ENCODE measurements around the gene FNDC11.

Gene FNDC11

GRCh38 chr20:63592661-63593060 lies 38.7 kb downstream of the FNDC11 start:
- H3K4me3 ChIP-seq (ENCODE audit: low read depth, low read length) = no peak overlapping the region
- no peak for DNase-seq (ENCODE audit: low read depth)

GRCh38 chr20:63594043-63594561 lies 40.1 kb downstream of the FNDC11 start:
- DNase-seq (ENCODE audit: low read depth) = no peak
- H3K4me3 ChIP-seq (ENCODE audit: low read depth, low read length) = no peak overlapping the region
- no peak for TF ChIP-seq CTCF (IDR thresholded peaks at IDR 0.05; ENCODE audit: control insufficient read depth, extremely low read depth, insufficient read depth)

More at GRCh38 chr20:63592661-63593060, 38.7 kb downstream of the FNDC11 start:
- TF ChIP-seq CTCF (IDR thresholded peaks at IDR 0.05; ENCODE audit: control insufficient read depth, extremely low read depth, insufficient read depth) = no peak

- no peak for TF ChIP-seq CTCF (IDR thresholded peaks at IDR 0.05; ENCODE audit: control insufficient read depth, extremely low read depth, insufficient read depth)
- no peak overlapping the region for H3K4me3 ChIP-seq (ENCODE audit: low read depth, low read length)
- no peak for DNase-seq (ENCODE audit: low read depth)
Measured at GRCh38 chr20:63595416-63596127, 41.6 kb downstream of the FNDC11 start.

GRCh38 chr20:63596423-63596822 lies 42.5 kb downstream of the FNDC11 start:
- no peak for DNase-seq (ENCODE audit: low read depth)
- TF ChIP-seq CTCF (IDR thresholded peaks at IDR 0.05; ENCODE audit: control insufficient read depth, extremely low read depth, insufficient read depth) = no peak
- no peak overlapping the region for H3K4me3 ChIP-seq (ENCODE audit: low read depth, low read length)

GRCh38 chr20:63597651-63598478 lies 43.9 kb downstream of the FNDC11 start:
- H3K4me3 ChIP-seq (ENCODE audit: low read depth, low read length) = no peak overlapping the region
- DNase-seq (ENCODE audit: low read depth) = no peak
- TF ChIP-seq CTCF (IDR thresholded peaks at IDR 0.05; ENCODE audit: control insufficient read depth, extremely low read depth, insufficient read depth) = no peak

GRCh38 chr20:63598479-63599395 lies 44.8 kb downstream of the FNDC11 start:
- no peak for DNase-seq (ENCODE audit: low read depth)
- no peak for TF ChIP-seq CTCF (IDR thresholded peaks at IDR 0.05; ENCODE audit: control insufficient read depth, extremely low read depth, insufficient read depth)
- H3K4me3 ChIP-seq (ENCODE audit: low read depth, low read length) = no peak overlapping the region
